ENCODE results near the gene WWOX.

WWOX gene

DNA sequence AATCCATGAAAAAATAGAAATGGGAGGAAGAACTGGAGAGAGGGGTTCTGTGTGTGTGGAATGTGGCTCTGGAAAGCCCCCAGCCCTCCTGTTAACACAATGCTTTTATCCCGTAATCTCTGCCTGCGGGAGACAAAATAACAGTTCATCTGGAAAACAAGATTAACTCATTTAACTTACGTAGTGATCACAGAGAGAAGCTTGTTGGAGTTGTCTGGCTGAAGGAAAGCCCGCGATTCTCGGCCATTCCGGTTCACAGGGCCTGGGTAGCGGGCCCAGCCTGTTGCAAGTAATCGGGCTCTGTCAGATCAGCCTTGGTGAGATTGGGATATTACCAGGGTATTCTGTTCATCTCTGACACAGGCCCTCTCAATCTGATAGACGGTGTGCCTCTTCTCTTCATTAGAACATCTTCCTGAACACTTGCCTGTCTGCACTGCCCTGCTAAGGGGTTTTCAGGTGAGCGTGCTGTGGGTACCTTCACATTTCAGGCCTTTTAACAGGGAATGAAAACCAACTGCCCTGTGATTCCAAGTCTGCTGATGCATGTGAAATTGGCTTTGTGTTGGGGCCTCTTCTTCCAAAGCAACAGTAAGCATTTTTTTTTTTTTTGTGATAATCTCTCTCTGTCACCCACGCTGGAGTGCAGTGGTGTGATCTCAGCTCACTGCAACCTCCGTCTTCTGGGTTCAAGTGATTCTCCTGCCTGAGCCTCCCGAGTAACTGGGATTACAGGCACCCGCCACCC is 609.9 kb downstream of the WWOX start:
- DNase-seq: no peak

DNA sequence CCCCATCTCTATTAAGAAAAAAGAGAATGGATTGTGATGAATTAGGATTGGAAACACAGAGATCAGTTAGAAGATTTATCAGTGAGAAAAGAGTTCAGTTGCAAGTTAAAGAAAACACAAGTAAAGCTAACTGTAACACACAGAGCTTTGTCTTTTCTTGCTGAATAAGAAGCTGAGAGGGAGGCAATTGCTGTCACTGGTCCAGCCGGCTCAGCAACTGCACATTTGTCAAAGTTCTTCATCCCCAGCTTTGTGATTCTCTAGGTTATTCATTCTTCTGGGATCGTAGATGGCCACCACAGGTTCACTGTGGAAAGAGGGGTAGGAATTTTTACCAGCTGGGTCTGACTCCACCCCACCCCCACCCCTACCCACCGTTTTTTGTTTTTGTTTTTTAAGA is 615.7 kb downstream of the WWOX start:
- DNase-seq: no peak

DNA sequence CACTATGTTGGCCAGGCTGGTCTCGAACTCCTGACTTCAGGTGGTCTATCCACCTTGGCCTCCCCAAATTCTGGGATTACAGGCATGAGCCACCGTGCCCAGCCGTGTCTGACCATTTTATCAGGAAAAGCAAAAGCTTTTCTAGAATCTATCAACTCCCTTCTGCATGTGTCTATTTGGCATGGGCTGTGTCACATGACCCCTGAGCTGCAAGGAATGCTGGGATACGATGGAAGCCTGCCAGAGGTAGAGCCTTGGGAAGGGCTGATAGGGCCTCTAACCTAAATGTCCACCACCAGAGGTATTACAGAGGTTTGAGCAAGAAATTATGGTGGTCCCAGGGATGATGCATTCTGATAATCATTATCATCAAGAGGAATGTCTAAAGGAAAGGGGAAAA is 616.2 kb downstream of the WWOX start:
- no peak for DNase-seq

DNA sequence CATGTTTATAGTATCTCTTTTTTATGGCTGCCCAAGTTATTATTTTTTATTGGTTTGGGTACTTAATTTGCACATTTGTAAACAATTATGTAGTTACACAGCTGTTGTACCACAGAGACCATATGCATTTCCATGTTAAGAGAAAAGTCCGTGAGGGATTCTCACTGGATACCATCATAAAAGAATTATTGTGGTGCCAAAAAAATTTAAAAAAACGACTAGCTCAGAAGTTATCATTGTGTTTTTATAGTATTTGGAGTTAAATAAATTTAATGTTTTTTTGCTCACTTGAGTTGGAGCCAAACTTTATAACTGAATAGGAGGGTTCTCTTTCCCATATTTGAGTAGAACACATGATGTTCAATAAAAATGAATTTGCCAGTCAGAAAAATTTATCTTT is 618.7 kb downstream of the WWOX start:
- no peak for DNase-seq

DNA sequence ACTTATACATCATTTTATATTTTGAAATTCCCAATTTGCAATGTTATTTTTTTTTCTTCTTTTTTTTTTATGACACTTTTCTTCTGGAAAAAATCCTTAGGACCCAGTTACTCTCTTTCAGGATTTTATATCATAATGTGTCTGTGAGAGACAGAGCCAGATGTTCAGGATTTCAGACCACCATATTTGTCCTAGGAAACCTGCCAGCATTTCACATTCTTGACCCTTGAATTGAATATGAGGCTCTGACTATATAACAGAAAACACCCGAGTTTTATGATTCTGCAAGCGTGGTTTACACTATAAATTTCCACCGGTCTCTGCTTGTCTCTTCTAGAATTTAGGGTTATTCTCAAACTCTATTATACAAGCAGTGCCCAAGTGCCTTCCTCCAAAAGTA is 621.0 kb downstream of the WWOX start:
- DNase-seq: no peak

DNA sequence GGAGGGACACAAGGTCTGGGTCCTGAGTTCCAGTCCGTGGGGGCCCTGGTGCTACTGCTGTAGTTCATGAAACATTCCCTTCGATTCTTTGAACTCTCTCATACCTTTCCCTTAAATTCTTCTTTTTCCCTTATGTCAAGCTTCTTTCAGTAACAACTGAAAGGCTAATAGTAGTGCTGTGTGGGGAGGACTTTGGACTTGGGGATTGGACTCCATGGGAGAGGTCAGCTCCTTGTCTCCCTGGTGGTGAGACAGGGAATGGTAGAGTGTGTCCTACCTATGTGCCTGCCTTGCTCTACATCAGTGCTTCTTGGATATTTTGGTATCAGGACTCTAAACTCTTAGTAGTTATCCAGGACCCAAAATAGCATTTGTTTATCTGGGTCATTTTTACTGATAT is 628.1 kb downstream of the WWOX start:
- no peak for DNase-seq

DNA sequence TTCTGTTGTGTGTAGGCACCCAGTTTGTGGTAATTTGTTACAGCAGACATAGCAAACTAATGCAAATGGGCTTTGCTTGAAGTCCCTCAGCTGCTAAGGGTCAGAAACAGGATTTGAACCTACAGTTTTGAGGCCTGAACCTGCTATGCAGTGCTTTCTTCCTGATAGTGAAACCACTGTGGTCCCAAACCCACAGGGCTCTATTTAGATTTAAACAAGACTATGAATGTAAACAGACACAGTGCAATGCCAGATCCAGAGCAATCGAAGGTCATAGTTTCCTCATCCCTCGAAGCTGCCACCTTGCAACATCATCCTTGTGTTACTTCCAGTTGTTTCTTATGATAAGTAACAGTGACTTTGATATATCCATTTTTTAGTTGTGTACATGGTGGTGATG is 630.2 kb downstream of the WWOX start:
- DNase-seq: no peak

DNA sequence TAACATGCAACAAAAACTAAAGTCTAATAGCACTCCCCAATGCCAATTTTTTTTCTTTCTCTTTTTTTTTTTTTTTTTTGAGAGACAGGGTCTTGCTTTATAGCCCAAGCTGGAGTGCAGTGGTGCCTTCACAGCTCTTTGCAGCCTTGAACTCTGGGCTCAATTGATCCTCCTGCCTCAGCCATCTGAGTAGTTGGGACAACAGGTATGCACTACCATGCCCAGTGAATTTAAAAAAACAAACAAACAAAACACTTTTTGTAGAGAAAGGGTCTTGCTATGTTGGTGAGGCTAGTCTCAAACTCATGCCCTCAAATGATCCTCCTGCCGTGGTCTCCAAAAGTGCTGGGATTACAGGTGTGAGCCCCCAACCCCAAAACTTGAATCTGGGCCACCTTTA is 632.3 kb downstream of the WWOX start:
- no peak for DNase-seq

DNA sequence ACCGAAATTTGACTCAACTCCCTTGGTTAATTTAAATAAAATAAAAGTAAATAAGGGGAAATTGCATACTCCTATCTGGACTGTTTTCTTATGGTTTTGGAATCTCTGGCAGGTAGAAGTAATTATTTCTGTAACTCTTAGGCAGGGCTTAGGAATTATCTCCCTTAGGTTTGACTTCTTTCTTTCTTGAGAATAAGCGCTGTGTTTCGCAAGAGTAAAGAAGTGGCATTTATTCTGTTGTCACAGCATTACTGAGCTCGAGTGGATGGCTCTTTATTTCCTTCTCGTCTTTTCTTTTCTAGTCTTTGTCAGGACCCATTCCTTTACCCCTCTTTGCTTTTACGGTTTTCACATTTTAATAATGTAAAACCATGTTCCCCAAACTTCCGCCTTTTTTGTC is 633.2 kb downstream of the WWOX start:
- no peak for DNase-seq

DNA sequence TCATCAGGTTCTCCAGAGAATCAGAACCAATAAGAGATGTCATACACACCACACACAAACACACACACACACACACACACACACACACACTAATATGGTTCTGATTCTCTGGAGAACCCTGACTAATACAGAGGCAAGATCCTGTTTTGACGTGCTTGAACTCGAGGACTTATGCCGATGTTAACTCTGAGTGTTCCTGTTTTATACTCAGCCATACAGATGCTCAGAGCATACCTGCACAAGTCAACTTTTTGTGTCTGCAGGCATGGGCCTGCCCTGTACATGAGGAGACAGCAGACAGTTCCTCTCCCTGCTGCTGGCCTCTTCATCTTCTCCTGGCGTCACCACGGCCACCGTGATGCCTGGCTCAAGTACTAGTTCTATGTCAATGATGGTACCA is 635.9 kb downstream of the WWOX start:
- DNase-seq: no peak

DNA sequence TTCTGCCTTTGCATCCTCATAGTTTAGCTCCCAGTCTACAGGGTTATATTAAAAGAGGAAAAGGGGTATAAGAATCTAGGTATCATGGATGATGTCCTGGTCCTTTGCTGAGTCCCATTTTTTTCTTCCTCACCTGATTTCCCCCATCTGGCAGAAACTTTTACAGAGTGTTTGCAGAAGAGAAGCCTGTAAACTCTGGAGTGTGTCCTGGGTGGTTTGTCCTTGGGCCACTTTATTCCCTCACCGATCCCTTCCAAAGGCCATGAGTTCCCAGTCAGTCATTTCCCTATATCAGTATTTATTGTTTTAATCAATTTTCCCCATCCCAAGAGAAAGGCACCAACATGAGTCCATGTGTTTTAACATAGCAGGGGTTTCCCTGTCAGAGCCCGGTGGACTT is 638.2 kb downstream of the WWOX start:
- no peak for DNase-seq

DNA sequence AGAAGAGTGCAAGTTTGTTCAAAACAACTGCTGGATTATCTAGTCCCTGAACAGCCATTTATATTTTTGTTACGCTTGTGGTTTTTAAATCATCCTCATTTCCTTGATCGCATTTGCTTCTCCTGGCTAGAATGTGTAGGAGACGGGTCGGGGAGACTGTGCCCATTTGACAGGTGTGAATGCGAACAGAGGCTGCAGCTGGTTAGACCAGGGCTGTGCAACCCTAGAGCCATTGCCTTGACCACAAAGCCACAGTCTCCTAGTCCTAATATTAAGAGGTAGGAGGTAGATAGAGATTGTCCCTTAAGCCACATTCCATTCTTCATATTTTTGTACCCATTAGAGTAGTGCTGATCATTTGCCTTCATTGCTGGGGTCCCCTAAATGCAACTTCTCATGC is 639.1 kb downstream of the WWOX start:
- DNase-seq: no peak

DNA sequence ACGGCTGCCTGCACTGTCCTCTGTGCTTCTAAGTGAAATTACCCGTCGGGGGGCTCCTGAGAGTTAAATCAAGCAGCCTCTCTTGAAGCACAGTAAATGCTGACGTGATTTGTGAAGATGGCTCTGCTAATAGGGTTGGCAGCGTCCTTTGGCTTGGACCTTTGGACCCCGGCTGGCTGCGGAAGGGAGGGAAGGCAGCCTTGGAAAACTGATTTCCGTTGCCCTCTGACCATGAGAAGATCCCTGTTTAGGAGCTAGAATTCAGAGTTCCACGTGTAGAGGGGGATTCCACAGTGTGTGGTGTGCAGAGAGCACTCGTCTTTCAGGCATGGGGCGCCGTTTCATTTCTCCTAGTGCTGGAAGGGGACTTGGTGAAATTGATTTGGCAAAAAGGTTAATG is 640.8 kb downstream of the WWOX start:
- no peak for DNase-seq

DNA sequence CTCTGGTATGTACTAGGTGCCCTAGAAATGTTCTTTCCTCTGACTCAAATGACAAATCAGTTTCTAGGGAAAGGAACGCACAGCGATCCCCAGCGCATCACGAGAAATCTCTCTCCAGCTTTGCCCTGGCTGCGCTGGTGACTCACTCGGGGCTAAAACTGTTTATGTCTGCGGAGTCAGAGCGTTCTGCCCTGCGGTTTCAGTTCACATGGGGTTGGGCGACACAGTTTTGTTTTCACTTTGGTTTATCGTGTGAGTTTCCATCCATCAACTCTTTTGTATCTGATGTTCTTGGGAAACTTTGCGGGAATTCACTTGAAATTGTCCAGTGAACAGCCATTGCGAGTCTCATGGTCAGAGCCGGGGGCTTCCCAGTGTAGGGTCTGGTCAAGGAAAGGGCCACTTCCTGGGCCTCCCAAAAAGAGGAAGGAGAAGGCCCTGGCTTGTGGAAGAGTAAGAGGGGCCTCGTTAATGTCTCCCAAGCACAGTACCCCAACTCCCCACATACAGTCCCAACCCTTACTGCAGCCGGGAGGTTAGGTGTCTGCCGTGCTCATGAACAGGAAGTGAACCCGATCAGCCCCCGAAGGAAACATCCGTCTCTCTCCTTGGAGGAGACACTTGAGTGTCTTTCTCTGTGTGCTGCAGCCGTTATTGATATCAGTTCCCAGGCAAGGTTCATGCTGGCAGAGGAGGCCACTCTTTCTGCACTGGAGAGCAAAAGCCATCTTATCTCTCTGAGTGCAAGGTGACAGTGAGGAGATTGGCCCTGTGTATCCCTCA is 643.2 kb downstream of the WWOX start:
- no peak for DNase-seq

DNA sequence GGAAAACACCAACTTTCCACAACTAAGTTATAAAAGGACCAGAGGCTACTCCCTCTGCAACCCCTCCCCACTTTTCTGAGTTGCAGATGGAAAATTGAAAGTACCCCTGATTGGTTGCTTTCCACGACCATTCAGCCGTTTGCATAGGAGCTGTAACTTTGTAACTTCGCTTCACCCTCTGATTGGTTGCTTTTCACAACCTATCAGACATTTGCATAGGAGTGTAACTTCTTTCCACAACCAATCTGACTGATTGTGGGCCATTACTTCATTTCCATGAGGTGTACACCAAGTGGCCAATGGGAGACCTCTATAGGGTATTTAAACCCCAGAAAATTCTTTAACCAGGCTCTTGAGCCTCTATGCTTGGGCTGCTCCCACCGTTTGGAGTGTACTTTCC is 644.1 kb downstream of the WWOX start:
- DNase-seq: no peak

DNA sequence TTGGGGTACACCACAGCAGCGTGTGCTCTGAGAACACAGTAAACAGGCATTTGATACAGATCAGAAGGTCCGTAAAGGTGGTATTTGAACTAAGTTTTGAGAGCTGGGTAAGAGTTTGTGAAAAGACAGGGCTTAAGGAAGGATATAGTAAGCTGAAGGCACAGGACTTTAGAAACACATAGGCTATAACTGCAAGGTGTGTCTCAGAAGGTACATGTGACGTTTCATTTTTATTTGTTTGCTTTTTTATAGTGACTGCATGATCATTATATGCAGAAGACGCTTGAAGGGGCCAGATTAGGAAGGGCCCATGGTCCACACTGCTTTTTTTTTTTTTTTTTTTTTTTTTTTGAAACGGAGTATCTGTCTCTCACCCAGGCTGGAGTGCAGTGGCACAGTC is 644.6 kb downstream of the WWOX start:
- DNase-seq: no peak

DNA sequence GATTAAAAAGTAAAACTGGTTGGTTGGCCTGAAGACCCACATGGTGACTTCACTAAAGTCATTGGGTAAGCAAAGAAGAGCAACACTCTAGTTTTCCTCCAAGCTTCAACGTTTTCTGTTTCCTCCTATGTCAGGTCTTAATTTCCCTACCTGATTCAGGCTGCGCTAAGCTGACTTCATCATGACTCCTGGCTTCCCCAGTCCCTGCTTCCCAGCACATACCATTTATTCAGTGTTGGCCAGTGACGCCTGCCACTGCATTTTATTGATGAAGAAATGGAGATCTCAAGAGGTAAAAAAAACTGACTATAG is 645.3 kb downstream of the WWOX start:
- no peak for DNase-seq

DNA sequence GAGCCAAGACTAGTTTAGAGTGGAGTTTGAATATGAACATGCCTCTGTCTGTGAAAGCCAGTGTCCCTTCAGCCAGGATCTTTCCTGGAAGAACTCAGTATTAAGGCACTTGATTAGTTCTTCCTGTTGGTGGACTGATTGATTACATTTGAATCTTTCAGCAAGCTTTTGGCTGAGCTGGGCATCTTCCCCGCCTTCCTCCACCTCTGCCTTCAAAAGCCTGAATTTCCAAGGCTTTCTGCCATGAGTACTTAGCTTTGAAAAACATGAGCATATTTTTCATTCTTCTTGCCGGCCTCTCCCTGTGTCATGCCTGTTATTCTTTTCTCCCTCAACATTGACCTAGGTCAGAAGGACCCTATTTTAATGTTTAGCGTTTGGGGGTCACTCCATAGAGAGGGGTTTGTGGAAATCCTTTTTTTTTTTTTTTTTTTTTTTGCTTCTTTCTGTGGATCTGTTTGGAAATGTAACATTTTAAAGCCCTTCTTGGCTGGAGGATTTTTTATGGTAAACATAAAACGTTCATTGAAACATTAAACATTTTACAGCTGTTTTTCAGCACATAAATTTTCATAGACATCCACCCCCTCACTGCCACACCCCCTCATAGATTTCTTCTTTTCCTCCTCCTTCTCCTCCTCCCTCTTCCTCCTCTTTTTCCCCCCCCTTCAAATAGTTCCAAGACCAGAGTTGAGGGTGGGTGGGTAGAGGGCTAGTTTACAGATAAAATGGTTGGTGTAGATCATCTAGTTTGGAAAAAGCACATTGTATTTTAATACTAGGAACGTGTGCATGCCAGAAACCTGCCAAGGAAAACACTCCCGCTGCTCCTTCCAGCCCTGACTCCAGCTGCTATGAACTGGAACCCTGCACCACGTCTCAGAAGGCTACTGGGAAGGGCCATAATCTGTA is 645.9 kb downstream of the WWOX start:
- DNase-seq: no peak

DNA sequence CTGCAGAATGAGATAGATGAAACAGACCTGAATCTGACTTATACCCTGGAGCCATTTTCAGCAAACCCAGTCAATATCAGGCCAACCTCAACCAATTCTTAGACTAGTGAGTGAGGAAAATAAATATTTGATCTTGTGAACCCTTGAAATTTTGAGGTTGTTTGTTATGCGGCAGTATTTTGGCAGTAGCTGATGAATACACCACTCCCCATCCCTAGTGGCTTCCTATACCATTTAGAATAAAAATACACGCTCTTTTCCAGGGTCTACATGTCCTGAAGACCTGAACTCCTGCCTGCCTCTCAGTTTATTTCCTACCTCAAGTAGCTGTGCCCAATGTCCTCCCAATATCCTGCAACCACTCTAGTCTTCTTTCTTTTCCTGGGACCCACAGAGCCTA is 647.3 kb downstream of the WWOX start:
- DNase-seq: no peak

DNA sequence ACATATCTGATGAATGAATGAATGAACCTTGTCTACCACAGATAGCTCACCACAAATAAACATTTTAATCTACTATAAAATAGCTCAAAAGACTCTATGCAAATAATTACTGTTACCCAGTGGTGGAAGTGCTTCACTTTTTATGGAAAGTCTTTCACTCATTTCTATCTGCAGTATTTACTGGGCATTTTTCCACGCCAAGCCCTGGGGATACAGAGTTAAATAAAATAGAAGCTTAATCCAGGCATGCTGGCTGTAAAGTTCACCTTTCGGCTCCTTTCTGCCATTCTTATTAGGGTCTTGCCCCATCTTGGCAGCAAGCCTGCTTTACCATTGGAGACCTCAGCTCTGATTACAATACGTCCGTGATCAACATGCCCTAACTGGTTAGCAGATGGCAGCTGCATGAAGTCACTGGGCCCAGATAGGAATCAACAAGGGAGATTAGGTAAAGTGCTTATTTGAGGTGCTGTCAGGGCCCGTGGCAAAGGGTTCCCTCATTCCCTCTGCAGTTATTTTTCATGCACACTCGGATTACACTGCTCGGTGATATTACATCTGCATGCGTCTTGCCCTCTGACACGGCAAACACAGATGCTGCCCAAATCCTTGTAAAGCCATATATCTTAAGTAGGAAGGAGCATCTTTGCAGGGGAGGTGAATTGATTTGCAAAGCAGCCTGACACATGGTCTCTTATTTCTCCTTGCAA is 648.9 kb downstream of the WWOX start:
- peak; percentile 37 for DNase-seq

DNA sequence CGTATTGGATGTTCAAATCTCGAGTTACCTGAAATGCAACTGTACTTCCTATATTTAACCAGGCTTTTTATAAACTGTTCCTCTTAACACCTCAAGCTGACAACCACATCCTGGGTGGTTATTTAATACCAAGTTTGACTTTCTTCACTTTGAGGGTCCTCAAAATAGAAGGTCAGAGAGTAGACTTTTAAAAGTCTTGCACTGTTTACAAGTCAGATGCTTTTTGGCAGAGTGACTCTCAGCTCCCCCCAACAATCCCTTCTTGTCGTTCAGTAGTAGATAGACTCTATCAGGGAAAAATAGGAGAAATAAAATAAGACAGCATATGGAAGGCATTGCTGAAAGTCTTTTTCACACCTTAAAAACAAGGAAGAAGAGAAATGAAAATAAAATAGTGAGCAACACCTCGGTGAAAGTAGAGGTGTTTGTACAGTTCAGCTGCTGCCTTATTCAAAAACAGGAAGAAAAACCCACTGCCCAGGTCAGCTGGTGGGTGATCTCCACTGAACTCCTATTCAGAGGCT is 650.4 kb downstream of the WWOX start:
- DNase-seq: no peak

DNA sequence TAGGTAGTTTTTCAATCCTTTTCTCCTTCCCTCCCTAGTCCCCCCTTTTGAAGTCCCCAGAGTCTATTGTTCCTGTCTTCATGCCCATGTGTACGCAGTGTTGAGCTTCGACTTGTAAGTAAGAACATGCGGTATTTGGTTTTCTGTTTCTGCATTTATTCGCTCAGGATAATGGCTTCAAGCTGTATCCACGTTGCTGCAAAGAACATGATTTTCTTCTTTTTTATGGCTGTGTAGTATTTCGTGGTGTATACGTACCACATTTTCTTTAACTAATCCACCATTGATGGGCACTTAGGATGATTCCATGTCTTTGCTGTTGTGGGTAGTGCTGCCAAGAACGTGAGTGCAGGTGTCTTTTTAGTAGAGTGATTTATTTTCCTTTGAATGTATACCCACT is 651.2 kb downstream of the WWOX start:
- no peak for DNase-seq

DNA sequence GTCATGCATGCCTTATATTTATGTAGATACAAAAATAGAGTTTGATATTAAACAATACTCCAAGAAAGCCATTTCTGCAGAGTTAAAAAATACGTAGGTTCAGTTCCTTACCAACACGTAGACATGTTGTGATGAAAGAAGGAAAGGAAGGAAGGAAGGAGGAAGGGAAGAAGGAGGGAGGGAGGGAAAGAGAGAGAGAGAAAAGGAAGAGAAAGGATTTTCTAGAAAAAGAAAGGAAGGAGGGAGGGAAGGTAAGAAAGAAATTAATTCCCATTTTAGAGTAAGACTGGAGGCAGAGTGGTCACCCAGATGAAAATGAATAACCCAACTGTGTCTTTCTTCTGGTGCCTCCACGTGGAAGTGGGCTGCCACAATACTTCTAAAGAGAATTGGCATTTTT is 652.1 kb downstream of the WWOX start:
- DNase-seq: no peak

Data from NCI-H526 treated with DMSO at 0.1 percent for 48 hours (cell line).